OCI-LY7 (cell line): ENCODE data around the gene RELN.

Experiments used
- EZH2phosphoT487 ChIP-seq: fragments of 200-600 bp; sonication (generic); IDR thresholded peaks from 2 replicates; pipeline ENCODE4 v1.6.1; 2018; ENCODE audit warnings: low read depth, borderline replicate concordance, mild to moderate bottlenecking, mixed run types, antibody characterized with exemption, low read length, moderate library complexity, mixed read lengths
- TF ChIP-seq, protein P1 (sequence below): fragments of 200-600 bp; sonication (generic); conservative IDR thresholded peaks from 2 replicates; pipeline ENCODE4 v1.5.1; 2014; ENCODE audit warnings: mild to moderate bottlenecking, antibody characterized with exemption, low read length, moderate library complexity, mixed read lengths

DNA sequence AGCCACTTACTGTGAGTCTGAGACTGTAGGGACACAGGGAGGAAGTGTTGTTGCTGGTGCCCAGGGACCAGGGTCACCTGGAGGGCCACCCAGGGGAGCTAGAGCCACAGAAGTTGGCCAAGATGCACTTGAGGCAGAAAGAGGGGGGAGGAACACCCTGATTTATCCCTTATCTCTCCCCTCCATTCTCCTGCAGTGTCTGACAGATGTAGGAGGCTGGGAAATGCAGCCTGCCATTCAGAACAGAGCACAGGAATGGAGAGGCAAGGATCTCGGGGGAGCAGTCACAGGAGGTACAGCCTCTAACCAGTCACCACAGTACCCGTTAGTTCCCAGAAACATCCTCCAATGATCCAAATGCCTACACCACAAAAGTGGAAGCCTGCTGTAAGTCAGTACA lies 425.0 kb downstream of the RELN start:
- TF ChIP-seq EZH2phosphoT487 = no peak
- TF ChIP-seq, protein P1, sequence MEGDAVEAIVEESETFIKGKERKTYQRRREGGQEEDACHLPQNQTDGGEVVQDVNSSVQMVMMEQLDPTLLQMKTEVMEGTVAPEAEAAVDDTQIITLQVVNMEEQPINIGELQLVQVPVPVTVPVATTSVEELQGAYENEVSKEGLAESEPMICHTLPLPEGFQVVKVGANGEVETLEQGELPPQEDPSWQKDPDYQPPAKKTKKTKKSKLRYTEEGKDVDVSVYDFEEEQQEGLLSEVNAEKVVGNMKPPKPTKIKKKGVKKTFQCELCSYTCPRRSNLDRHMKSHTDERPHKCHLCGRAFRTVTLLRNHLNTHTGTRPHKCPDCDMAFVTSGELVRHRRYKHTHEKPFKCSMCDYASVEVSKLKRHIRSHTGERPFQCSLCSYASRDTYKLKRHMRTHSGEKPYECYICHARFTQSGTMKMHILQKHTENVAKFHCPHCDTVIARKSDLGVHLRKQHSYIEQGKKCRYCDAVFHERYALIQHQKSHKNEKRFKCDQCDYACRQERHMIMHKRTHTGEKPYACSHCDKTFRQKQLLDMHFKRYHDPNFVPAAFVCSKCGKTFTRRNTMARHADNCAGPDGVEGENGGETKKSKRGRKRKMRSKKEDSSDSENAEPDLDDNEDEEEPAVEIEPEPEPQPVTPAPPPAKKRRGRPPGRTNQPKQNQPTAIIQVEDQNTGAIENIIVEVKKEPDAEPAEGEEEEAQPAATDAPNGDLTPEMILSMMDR = no peak
